Thyroid gland (tissue), 4 donors: ENCODE measurements around the gene CCSER1. TPM values are rescaled to one million over a fixed set of nuclear protein-coding genes. Genes with fewer than 3 reads are reported as not detected.

ENCODE experiments used
- DNase-seq, 2 donors: peaks; one replicate each; pipeline ENCODE4 v3.0.0-alpha.2; 2019
- H3K27ac ChIP-seq, 3 donors: fragments of 200-600 bp; sonication (generic); 1 replicate in 2 of 3; 2 replicates in 1 of 3; pipeline ENCODE4 v1.5.1; 2016 to 2019; ENCODE audit warnings: mild to moderate bottlenecking in 1 of 3, moderate library complexity in 1 of 3
- H3K27me3 ChIP-seq: fragments of 200-600 bp; sonication (generic); one replicate; pipeline ENCODE4 v1.5.1; 2019
- H3K36me3 ChIP-seq, 2 donors: fragments of 200-600 bp; sonication (generic); one replicate each; pipeline ENCODE4 v1.5.1; 2016 to 2019
- H3K4me1 ChIP-seq, 2 donors: fragments of 200-600 bp; sonication (generic); one replicate each; pipeline ENCODE4 v1.5.1; 2017 to 2019
- H3K4me3 ChIP-seq, 3 donors: fragments of 200-600 bp; sonication (generic); replicated peaks in 1 of 3; 1 replicate in 2 of 3; 2 replicates in 1 of 3; pipeline ENCODE4 v1.5.1; 2016; ENCODE audit warnings: mild to moderate bottlenecking in 1 of 3
- H3K9me3 ChIP-seq: fragments of 200-600 bp; sonication (generic); one replicate; pipeline ENCODE4 v1.5.1; 2017
- POLR2A ChIP-seq, 2 donors: fragments of 450-650 bp; IDR thresholded peaks; one replicate each; pipeline ENCODE4 v1.6.1; 2017; ENCODE audit warnings: antibody characterized with exemption in 2 of 2, mild to moderate bottlenecking in 2 of 2, moderate library complexity in 1 of 2
- WGBS, 2 donors: methylation state at CpG; one replicate each; pipeline ENCODE4 v1.1.5; 2017; 5-methylcytosine and 5-hydroxymethylcytosine counted together
- intact Hi-C: fragments of 100-400 bp; cut with DNase I; formaldehyde crosslinking; loops from one replicate; pipeline ENCODE4 v1.15.1; 2023
- total RNA-seq, 4 donors: library from RNA; depleted of rRNA; stranded (reverse); fragments of >200 nt; gene quantifications; one replicate each; pipeline ENCODE4 v1.2.3, GENCODE V29; 2016
- TF ChIP-seq, protein P1 (sequence below), 6 experiments: fragments of 200-600 bp in 3 of 6; fragments of 450-650 bp in 3 of 6; sonication (generic) in 3 of 6; IDR thresholded peaks; one replicate each; pipeline ENCODE4 v1.5.1; 2016 to 2019; ENCODE audit warnings: antibody characterized with exemption in 6 of 6, mild to moderate bottlenecking in 2 of 6, inconsistent platforms in 1 of 6, moderate library complexity in 1 of 6

The CCSER1 gene
- total RNA-seq, 4 donors from 2014 or later, result 37.7 to 52.3 (median 43.3) TPM

DNA sequence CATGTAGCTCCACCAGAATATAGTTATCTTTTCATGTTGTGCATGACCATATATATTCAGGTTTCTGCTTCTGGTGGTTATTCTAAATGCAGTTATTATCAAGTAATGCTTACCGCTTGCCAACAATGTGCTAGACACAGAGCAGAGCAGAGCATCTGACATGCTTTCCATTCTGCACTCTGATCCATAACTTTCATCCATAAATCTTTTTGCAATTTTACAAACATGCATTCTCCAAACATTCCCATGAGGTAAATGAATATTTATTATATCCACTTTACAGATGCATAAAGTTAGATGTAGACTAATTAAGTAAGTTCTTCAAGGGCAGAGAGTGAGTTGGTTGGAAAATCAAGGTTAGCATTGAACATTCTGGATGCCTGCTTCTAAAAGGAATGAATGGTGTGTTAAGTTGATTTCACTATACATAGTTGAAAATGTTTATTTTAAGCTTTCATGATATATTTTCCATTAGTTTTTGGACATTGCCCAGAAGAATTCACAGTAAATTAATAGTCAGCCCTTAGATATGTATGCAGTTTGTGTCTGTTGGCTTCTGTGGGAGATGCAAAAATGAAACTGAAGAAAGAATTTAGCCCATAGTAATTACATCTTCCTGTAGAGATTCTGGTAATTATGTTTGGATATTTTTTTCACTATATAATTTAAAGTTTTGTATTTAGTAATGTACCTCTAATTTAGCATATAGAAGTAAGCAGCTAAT, 867.8 kb downstream of the CCSER1 start:
- WGBS, 2 donors, result 86 to 95% methylated on average over 1 of the region's 1 CpG
- Histone ChIP-seq H3K27me3 (no peaks in the 10 kb centered on the region), H3K36me3 (no peaks in the 10 kb centered on the region), H3K9me3 (no peaks in the 10 kb centered on the region), H3K27ac (no peak overlapping the region), H3K4me3 (no peak overlapping the region), H3K4me1 (no peaks in the 10 kb centered on the region)
- intact Hi-C loops, result no loop called here
- DNase-seq, result no peak
- TF ChIP-seq POLR2A (IDR thresholded peaks at IDR 0.05), result no peak
- TF ChIP-seq, protein P1, sequence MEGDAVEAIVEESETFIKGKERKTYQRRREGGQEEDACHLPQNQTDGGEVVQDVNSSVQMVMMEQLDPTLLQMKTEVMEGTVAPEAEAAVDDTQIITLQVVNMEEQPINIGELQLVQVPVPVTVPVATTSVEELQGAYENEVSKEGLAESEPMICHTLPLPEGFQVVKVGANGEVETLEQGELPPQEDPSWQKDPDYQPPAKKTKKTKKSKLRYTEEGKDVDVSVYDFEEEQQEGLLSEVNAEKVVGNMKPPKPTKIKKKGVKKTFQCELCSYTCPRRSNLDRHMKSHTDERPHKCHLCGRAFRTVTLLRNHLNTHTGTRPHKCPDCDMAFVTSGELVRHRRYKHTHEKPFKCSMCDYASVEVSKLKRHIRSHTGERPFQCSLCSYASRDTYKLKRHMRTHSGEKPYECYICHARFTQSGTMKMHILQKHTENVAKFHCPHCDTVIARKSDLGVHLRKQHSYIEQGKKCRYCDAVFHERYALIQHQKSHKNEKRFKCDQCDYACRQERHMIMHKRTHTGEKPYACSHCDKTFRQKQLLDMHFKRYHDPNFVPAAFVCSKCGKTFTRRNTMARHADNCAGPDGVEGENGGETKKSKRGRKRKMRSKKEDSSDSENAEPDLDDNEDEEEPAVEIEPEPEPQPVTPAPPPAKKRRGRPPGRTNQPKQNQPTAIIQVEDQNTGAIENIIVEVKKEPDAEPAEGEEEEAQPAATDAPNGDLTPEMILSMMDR (IDR thresholded peaks at IDR 0.05), result no peak

DNA sequence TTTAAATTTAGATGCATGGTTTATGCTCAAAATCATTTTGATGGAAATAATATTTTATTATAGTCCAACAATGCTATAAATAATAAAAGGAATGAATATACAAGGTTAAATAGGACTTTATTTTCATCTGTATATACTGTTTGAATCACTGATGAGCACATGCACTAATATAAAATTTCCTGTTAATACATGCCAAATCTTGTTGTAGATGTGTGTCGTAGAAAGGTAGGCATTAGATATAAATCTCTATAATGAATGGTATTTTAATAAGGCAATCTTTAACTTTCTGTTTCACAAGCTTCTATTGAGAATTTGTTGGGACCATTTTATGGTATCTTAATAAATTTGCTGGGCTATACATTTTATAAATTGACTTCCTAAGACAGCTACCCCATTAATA, 868.8 kb downstream of the CCSER1 start:
- intact Hi-C loops, result no loop called here
- Histone ChIP-seq H3K27ac (no peak overlapping the region), H3K36me3 (no peaks in the 10 kb centered on the region), H3K4me3 (no peak overlapping the region), H3K9me3 (no peaks in the 10 kb centered on the region), H3K27me3 (no peaks in the 10 kb centered on the region), H3K4me1 (no peaks in the 10 kb centered on the region)
- WGBS, 2 donors, result 92% methylated on average over 1 of the region's 1 CpG
- no peak for DNase-seq
- TF ChIP-seq, protein P1 (IDR thresholded peaks at IDR 0.05), result no peak
- no peak for TF ChIP-seq POLR2A (IDR thresholded peaks at IDR 0.05)

DNA sequence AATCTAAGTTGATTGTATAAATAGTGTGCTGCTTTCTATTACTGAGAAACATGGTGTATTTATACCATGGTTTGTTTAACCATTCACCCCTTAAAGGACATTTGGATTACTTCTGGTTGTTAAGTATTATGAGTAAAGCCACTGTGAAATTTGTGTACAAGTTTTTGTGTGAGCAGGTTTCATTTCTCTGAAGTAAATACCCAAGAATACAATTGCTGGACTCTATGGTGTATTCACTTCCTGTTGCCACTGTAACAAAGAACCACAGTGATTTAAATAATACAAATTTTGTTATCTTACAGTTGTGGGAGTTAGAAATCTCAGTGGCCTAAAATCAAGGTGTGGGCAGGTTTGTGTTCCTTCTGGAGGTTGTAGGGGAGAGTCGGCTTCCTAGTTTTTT, 869.6 kb downstream of the CCSER1 start:
- Histone ChIP-seq H3K27ac (no peak overlapping the region), H3K4me1 (no peaks in the 10 kb centered on the region), H3K36me3 (no peaks in the 10 kb centered on the region), H3K4me3 (no peak overlapping the region), H3K27me3 (no peaks in the 10 kb centered on the region), H3K9me3 (no peaks in the 10 kb centered on the region)
- WGBS, 2 donors, result 46 to 94% methylated on average over 1 of the region's 1 CpG
- TF ChIP-seq POLR2A (IDR thresholded peaks at IDR 0.05), result no peak
- TF ChIP-seq, protein P1 (IDR thresholded peaks at IDR 0.05), result no peak
- DNase-seq, result no peak
- intact Hi-C loops, result no loop called here

DNA sequence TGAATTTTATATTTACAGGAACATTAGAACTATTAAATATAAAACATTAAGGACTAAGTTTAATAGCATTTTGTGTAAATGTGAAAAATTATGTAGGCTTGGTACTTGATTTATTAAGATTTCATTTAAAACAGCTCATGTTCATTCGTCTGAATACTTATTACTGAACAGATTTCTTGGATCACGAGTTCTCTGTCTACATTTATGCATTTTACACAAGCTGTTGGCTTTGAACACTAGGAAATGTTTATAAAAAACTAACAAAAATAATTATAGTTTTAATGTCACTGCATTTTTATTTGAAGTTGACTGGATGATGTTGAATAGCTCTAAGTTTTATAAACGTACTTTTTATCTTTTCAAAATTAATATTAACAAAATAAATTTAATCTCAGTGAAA, 888.7 kb downstream of the CCSER1 start:
- Histone ChIP-seq H3K4me1 (no peaks in the 10 kb centered on the region), H3K36me3 (no peaks in the 10 kb centered on the region), H3K27ac (no peak overlapping the region), H3K27me3 (no peaks in the 10 kb centered on the region), H3K9me3 (no peaks in the 10 kb centered on the region), H3K4me3 (no peak overlapping the region)
- no peak for DNase-seq
- intact Hi-C loops, result no loop called here
- no peak for TF ChIP-seq POLR2A (IDR thresholded peaks at IDR 0.05)
- TF ChIP-seq, protein P1 (IDR thresholded peaks at IDR 0.05), result no peak
- 77 to 83% methylated on average over 3 of the region's 3 CpGs for WGBS, 2 donors

DNA sequence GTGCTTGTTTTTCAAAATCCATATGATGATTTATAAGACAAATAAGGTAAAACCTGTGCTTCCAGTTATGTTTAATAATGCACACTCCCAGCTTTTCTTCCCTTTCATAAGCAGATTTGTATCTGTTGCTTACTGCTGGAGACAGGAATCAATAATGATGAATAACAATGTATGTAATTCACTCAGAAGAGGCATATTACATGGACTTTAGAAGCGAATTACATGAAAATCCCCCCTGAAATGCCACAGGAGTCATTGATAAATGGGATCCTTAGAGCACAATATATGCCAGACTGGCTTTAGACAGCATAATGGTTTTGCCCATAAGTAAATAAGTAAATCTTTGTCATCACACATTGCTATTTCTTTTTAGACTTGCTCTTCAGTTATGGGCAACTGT, 892.3 kb downstream of the CCSER1 start:
- TF ChIP-seq POLR2A (IDR thresholded peaks at IDR 0.05), result no peak
- TF ChIP-seq, protein P1 (IDR thresholded peaks at IDR 0.05), result no peak
- no peaks in the 10 kb centered on the region for H3K4me1 ChIP-seq
- 73 to 84% methylated on average over 1 of the region's 1 CpG for WGBS, 2 donors
- no peaks in the 10 kb centered on the region for H3K36me3 ChIP-seq
- no peaks in the 10 kb centered on the region for H3K27me3 ChIP-seq
- no peak overlapping the region for H3K4me3 ChIP-seq
- H3K9me3 ChIP-seq, result no peaks in the 10 kb centered on the region
- DNase-seq, result no peak
- intact Hi-C loops, result no loop called here
- no peak overlapping the region for H3K27ac ChIP-seq
